Measurements from ENCODE around the gene TESK2. TPM values are rescaled to one million over a fixed set of nuclear protein-coding genes. Genes with fewer than 3 reads are reported as not detected.
"Not testable (repeated sequence)": the region's sequence is repeated elsewhere in the genome, so short reads cannot be mapped to it uniquely, and the experiment has no call there.

TESK2 gene
- total RNA-seq, 1 donor from 2014 or later = 8.0 TPM

GRCh38 chr1:45479039-45479748, 11.8 kb downstream of the TESK2 start:
- DNase-seq (ENCODE audit: low spot score) = no peak
- no peak for TF ChIP-seq CTCF (IDR thresholded peaks at IDR 0.05; ENCODE audit: unreplicated experiment)
- Mint-ChIP-seq H3K4me1 (ENCODE audit: unreplicated experiment) (peaks cover 3% of the 10 kb centered on the region), H3K27ac (ENCODE audit: unreplicated experiment) (no peak overlapping the region), H3K27me3 (ENCODE audit: unreplicated experiment) (no peaks in the 10 kb centered on the region), H3K4me3 (ENCODE audit: unreplicated experiment) (no peak overlapping the region), H3K36me3 (ENCODE audit: low read depth, unreplicated experiment) (no peaks in the 10 kb centered on the region), H3K9me3 (ENCODE audit: unreplicated experiment) (no peaks in the 10 kb centered on the region)

- H3K4me3 Mint-ChIP-seq (ENCODE audit: unreplicated experiment) = no peak overlapping the region
- no peak for DNase-seq (ENCODE audit: low spot score)
- no peak for TF ChIP-seq CTCF (IDR thresholded peaks at IDR 0.05; ENCODE audit: unreplicated experiment)
- H3K27me3 Mint-ChIP-seq (ENCODE audit: unreplicated experiment) = no peaks in the 10 kb centered on the region
- peaks cover 3% of the 10 kb centered on the region for H3K4me1 Mint-ChIP-seq (ENCODE audit: unreplicated experiment)
- no peak overlapping the region for H3K27ac Mint-ChIP-seq (ENCODE audit: unreplicated experiment)
- H3K9me3 Mint-ChIP-seq (ENCODE audit: unreplicated experiment) = no peaks in the 10 kb centered on the region
- no peaks in the 10 kb centered on the region for H3K36me3 Mint-ChIP-seq (ENCODE audit: low read depth, unreplicated experiment)
Measured at GRCh38 chr1:45478121-45478814, 12.7 kb downstream of the TESK2 start.

GRCh38 chr1:45477646-45478045, 13.3 kb downstream of the TESK2 start:
- DNase-seq (ENCODE audit: low spot score) = no peak
- no peaks in the 10 kb centered on the region for H3K27me3 Mint-ChIP-seq (ENCODE audit: unreplicated experiment)
- no peak overlapping the region for H3K27ac Mint-ChIP-seq (ENCODE audit: unreplicated experiment)
- no peak for TF ChIP-seq CTCF (IDR thresholded peaks at IDR 0.05; ENCODE audit: unreplicated experiment)
- H3K4me3 Mint-ChIP-seq (ENCODE audit: unreplicated experiment) = no peak overlapping the region
- H3K36me3 Mint-ChIP-seq (ENCODE audit: low read depth, unreplicated experiment) = no peaks in the 10 kb centered on the region
- no peaks in the 10 kb centered on the region for H3K9me3 Mint-ChIP-seq (ENCODE audit: unreplicated experiment)
- H3K4me1 Mint-ChIP-seq (ENCODE audit: unreplicated experiment) = peaks cover 3% of the 10 kb centered on the region

- not testable (repeated sequence) for H3K4me3 Mint-ChIP-seq (ENCODE audit: unreplicated experiment); H3K9me3 Mint-ChIP-seq (ENCODE audit: unreplicated experiment); DNase-seq (ENCODE audit: low spot score); H3K4me1 Mint-ChIP-seq (ENCODE audit: unreplicated experiment); H3K27me3 Mint-ChIP-seq (ENCODE audit: unreplicated experiment); H3K36me3 Mint-ChIP-seq (ENCODE audit: low read depth, unreplicated experiment); H3K27ac Mint-ChIP-seq (ENCODE audit: unreplicated experiment)
Measured at GRCh38 chr1:45474194-45474593, 16.8 kb downstream of the TESK2 start.

- no peak for DNase-seq (ENCODE audit: low spot score)
- Mint-ChIP-seq H3K4me3 (ENCODE audit: unreplicated experiment) (no peak overlapping the region), H3K4me1 (ENCODE audit: unreplicated experiment) (peaks cover 3% of the 10 kb centered on the region), H3K36me3 (ENCODE audit: low read depth, unreplicated experiment) (no peaks in the 10 kb centered on the region), H3K27me3 (ENCODE audit: unreplicated experiment) (no peaks in the 10 kb centered on the region), H3K27ac (ENCODE audit: unreplicated experiment) (no peak overlapping the region), H3K9me3 (ENCODE audit: unreplicated experiment) (no peaks in the 10 kb centered on the region)
- TF ChIP-seq CTCF (IDR thresholded peaks at IDR 0.05; ENCODE audit: unreplicated experiment) = no peak
Measured at GRCh38 chr1:45473302-45473701, 17.7 kb downstream of the TESK2 start.
